Measurements from ENCODE around the gene JAM2.

The JAM2 gene

GRCh38 chr21:25734904-25735645, 96.0 kb downstream of the JAM2 start, which contains the start of the genes ATP5PF and GABPA:
Gene ATP5PF, minus strand, starts transcription at chr21:25734904. Its CDS starts 5,110 bp downstream, at chr21:25729794.
Gene GABPA, plus strand, starts transcription at chr21:25734972. Its CDS starts 6,627 bp downstream, at chr21:25741599.
- peak within 1 kb of the TSS; percentile 90 for H3K4me3 ChIP-seq (ENCODE audit: low read depth, low read length)
- TF ChIP-seq, protein P1, sequence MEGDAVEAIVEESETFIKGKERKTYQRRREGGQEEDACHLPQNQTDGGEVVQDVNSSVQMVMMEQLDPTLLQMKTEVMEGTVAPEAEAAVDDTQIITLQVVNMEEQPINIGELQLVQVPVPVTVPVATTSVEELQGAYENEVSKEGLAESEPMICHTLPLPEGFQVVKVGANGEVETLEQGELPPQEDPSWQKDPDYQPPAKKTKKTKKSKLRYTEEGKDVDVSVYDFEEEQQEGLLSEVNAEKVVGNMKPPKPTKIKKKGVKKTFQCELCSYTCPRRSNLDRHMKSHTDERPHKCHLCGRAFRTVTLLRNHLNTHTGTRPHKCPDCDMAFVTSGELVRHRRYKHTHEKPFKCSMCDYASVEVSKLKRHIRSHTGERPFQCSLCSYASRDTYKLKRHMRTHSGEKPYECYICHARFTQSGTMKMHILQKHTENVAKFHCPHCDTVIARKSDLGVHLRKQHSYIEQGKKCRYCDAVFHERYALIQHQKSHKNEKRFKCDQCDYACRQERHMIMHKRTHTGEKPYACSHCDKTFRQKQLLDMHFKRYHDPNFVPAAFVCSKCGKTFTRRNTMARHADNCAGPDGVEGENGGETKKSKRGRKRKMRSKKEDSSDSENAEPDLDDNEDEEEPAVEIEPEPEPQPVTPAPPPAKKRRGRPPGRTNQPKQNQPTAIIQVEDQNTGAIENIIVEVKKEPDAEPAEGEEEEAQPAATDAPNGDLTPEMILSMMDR (conservative IDR thresholded peaks at IDR 0.05; ENCODE audit: low read depth, low read length) = peak; percentile 30
- peak; percentile 100 for DNase-seq (ENCODE audit: low read depth)

DNA sequence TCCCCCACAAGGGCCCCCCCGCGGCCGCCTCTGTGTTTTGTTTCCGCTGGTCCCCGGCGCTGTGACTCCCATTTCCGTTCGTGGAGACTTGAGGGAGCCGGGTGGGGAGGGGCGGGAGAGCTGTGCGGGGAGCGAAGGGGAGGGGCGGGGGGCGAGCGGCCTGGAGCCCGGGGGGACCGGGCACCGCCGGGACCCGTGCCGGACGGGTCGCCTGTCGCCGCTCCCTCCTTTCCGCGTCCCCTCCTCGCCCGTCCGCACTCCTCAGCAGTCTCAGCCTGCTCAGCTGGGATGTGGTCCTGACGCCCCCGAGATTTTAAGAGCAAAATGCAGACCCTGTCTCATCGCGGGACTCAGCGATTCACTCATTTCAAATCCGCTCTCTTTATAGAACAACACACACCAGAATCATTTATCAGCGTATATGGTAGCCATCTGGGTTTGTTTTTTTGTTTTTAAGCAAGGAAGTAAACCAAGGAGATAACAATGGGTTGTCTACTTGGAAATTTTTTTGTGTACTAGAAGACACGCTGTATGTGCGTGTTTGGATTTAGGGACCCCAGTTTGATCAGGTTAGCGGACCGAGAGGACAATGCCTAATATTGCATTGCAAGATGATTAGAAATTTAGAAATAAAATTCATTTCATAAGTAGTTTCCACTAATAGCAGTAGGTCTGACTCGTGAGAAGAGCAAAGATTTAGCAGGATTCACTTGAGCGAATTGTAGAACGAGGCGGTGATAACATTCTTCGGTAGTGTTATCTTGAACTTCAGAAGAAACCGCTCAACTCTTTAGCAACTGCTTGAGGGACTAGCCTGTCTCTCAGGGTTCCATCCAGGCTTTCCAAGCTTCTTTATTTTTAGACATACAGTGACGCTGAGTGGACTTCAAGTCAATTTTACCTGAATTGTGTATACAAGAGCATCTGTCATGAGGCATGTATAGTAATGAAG, 96.9 kb downstream of the JAM2 start:
- TF ChIP-seq, protein P1 (conservative IDR thresholded peaks at IDR 0.05; ENCODE audit: low read depth, low read length) = no peak
- DNase-seq (ENCODE audit: low read depth) = peak; percentile 81
- peak overlapping the region; percentile 90 for H3K4me3 ChIP-seq (ENCODE audit: low read depth, low read length)

GRCh38 chr21:25737421-25737820, 98.4 kb downstream of the JAM2 start:
- no peak for DNase-seq (ENCODE audit: low read depth)
- TF ChIP-seq, protein P1 (conservative IDR thresholded peaks at IDR 0.05; ENCODE audit: low read depth, low read length) = no peak
- H3K4me3 ChIP-seq (ENCODE audit: low read depth, low read length) = no peak overlapping the region

GRCh38 chr21:25742900-25743299, 103.8 kb downstream of the JAM2 start:
- TF ChIP-seq, protein P1 (conservative IDR thresholded peaks at IDR 0.05; ENCODE audit: low read depth, low read length) = no peak
- H3K4me3 ChIP-seq (ENCODE audit: low read depth, low read length) = no peak overlapping the region
- DNase-seq (ENCODE audit: low read depth) = no peak

DNA sequence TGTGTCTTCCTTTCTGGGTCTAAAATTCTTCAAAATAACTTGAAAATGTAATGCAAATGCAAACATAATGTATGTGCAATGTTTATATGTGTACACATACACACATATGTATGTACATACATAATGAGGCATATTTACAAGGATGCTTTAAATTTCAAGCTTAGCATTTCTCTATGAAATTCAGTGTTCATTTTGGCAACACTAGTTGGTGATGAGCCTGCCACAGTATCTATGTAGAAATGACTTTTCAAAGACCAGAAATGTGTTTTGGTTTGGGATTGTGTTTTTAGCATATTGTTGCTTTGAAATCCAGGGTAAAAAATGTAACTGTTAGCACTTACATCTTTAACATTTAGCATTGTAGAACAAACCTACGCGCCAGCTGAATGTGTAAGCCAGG, 105.8 kb downstream of the JAM2 start:
- DNase-seq (ENCODE audit: low read depth) = no peak
- no peak overlapping the region for H3K4me3 ChIP-seq (ENCODE audit: low read depth, low read length)
- TF ChIP-seq, protein P1 (conservative IDR thresholded peaks at IDR 0.05; ENCODE audit: low read depth, low read length) = no peak

- DNase-seq (ENCODE audit: low read depth) = peak; percentile 15
- TF ChIP-seq, protein P1 (conservative IDR thresholded peaks at IDR 0.05; ENCODE audit: low read depth, low read length) = no peak
- no peak overlapping the region for H3K4me3 ChIP-seq (ENCODE audit: low read depth, low read length)
Observed at GRCh38 chr21:25750085-25750484, 111.0 kb downstream of the JAM2 start.

Measured in choroid plexus epithelial cell (primary cell).